Measurements from ENCODE around the gene PLD3.
"Not testable (repeated sequence)": the region's sequence is repeated elsewhere in the genome, so short reads cannot be mapped to it uniquely, and the experiment has no call there.

PLD3 gene

DNA sequence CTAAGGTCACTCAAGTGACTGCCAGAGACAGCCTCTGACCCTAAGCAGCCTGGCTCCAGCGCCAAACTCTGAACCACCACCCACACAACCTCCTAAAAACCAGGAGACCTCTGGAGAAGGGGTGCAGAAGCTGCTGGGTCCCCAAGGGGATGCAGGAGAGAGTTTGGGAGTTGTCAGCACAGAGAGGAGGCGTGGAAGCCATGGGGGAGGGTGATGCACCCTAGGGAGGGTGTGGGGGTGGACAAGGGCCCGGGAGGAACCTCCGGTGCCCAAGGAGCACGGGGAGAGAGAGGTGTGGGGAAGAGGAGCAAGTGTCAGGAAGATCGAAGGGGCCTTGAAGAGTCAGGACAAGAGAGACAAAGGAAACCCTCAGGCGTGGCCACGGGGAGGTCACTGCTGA is 43.6 kb downstream of the PLD3 start:
- no peak for DNase-seq

DNA sequence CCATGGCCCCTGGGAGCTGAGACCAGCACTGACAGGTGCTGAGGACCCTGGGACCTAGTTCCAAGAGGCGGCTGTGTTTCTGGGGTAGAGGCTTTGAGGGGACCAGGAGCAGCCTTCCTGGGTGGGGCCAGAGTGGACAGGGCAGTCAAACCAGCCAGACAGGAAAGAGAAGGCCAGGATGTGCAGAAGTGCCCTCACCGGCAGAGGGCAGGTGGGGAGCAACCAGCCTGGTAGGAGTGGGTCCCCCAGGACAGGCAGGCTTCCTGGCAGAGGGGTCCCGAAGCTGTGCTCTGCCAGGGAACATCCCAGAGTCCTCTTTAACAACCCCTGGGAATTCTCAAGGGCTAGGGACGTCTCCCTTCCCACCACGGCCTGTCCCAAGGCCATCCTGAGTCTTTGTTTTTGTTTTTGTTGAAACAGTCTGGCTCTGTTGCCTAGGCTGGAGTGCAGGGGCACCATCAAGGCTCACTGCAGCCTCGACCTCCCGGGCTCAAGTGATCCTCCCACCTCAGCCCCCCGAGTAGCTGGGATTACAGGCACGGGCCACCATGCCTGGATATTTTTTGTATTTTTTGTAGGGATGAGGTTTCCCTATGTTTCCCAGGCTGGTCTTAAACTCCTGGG is 44.5 kb downstream of the PLD3 start:
- no peak for DNase-seq

DNA sequence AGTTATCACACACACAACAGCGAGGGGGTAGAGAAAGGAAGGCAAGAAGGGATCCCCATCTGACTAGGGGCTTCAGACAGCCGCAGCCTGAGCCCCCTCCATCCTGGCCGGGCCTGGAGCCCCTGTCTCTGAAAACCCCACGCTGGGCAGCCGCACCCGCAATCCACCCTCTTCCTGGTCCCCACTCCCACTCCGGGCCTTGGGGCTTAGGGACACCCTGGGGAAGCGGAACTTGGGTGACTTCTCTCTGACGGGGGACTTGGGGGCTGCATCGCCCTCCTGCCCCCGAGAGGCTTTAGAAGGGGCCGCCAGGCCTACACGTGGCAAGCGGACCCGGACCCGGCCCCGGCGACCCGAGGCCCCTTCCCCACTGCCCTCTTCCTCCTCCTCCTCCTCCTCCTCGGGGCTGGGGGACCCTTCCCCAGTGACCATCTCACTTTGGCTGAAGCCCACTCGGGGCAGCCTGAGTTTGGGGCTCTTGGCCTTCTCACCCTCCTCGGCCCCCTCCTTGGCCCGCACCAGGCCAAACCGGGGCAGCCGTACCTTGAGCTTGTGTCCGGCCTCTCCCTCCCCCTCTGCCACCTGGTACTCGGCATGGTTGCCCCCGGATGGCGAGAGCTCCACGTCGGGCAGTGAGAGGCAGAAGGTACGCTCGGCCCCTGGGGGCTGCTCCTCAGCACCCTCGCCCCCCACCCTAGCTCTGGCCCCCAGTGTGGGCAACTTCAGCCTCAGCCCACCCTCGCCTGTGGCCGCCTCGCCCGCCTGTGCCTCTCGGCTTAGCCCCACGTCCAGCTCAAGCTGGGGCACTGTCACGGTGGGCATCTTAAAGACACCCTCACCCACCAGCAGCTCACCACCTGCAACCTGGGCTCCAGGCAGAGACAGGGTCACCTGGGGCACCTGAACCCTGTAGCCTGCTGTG is 45.7 kb downstream of the PLD3 start:
- no peak for DNase-seq

DNA sequence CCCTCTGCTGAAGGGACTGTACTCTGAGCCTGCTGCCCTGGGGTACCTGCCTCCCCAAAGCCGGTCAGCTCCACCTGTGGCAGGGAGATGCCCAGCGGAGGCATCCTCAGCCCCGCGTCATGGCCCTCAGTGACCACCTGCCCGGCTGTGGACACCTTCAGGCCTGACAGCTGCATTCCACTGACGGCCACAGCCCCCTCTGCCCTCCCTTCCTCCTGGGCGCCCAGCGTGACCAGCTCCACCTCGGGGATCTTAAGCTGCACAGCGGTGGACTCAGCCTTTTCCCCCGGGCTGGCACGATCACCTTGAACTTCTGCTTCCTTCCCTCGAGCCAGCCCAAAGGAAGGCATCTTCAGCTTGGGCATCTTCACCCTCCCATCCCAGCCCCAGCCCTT is 46.3 kb downstream of the PLD3 start:
- no peak for DNase-seq

DNA sequence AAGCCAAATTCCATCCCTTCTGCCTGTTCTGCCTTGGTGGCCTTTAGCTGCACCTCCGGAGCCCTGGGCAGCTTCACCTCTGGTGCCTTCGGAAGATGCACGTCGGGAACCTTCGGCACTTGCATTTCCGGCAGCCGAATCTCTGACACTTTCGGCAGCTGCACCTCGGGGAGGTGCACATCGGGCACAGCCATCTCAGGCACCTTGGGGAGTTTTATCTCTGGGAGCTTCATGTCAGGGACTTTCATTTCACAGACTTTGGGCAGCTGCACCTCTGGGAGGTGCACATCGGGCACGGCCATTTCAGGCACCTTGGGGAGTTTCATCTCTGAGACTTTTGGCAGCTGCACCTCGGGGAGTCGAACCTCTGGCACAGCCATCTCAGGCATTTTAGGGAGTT is 47.5 kb downstream of the PLD3 start:
- no peak for DNase-seq

DNA sequence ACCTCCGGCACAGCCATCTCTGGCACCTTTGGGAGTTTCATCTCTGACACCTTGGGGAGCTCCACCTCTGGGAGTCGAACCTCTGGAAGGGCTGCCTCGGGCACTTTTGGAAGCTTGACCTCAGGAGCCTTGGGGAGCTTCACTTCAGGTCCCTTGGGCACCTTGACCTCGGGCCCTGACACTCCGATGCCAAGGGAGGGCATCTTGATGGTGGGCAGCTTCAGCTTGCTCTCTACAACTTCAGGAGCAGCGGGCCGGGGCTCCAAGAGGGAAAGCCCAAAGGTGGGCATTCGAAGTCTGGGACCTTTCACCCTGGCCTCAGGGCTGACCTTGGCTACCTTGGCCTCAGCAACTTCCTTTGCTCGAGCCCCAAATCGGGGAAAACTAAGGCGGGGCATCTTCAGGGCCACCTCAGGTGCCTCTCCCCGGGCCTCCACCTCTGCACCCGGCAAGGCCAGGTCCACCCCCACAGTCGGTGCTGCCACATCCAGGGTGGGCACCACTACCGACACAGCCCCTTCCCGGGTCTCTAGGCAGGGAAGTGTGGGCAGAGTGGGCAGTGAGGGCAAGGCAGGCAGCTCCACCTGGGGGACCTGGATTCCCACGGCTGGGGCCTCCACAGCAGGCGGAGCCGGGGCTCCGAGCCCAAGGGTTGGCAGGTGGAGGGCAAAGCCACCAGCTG is 48.5 kb downstream of the PLD3 start:
- no peak for DNase-seq

DNA sequence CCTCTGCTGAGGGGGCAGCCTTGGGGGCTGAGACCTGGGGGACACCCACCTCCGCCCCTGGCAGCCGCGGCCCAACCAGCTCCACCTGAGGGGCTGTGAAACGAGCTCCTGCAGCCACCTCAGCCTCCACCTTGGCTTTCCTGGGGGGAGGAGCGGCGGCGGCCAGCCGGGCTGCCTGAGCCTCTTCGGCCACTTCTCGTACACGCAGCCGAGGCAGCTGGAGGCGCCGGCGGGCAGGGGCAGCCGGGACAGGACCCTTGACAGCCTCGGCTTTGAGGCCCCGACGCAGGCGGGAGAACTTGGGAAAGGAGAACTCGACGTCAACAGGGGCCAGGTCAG is 49.0 kb downstream of the PLD3 start:
- no peak for DNase-seq

DNA sequence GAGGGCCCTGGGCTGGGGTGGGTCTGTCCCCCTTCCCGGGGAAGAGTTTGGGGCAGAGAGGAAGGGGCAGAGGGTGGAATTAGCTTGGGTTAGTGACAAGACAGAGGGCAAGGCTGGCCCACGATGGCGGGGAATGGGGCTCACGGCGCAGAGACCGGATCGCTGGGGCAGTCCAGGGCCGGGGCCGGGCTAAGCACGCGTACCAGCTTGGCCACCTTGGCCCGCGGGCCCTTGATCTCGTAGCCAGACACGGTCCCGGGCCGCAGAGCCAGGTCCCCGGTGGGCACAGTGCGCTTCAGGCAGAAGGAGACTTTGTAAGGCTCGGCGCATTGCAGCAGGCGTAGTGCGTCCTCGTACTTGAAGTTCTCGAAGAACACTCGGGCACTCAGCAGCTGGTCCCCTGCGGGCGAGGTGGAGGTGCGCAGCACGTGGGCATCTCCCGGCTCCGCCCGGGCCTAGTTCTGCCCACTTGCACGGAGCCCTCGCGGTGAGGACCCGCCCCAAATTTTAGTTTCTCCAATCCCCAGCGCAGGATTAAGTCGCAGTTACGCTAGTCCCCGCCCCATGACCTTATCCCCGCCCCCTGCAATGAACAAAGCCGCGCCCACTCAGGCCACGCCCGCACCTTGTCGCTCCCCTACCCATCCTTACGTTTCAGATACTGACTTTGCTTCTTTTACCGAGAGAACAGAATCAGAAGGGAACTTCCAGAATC is 50.1 kb downstream of the PLD3 start:
- peak; percentile 83 for DNase-seq

DNA sequence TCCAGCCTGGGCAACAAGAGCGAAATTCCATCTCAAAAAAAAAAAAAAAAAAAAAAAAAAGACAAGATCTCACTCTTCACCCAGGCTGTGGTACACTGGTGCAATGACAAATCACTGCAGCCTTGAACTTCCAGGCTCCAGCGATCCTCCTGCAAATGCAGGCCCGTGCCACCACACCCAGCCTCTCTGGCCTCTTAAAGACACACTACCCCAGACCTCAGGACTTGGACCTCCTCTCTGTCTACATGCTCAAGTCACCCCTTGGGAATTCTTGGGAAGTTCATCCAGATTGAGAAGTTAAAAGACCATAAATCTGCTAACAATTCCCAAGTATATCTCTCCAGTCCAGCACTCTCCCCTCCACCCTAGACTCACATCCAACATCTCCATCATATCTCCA is 52.1 kb downstream of the PLD3 start:
- DNase-seq = no peak

DNA sequence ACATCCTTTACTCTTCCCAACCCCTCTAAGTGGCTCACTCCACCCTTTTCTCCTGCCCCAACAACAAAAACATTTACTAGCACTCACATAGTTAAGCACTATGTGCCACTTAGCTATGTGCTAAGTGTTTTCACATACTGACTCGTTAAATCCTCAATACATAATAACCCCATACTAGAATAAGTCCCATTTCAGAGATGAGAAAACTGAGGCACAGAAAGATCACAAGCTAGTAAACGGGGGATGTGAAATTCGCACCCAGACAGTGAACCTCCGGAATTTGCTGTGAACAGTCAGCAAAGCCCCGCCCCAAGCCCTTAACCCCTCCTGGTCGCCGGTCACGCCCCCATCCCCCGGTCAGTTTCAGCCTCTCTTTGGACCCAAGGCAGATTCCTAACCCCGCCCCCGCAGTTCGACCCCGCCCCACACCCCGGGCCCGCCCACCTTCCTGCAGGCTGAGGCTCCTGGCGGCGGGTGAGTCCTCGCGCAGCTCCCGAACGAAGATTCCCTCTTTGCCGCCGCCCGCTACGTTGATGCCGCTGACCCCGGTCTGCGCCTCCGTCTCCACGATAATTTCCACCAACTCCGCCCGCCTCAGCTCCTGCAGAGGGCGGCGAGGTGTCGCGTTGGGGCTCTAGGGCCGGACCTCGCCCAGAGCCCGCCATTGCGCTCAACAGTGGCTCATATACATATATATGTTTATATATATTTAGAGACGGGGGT is 54.9 kb downstream of the PLD3 start:
- DNase-seq = peak; percentile 88

DNA sequence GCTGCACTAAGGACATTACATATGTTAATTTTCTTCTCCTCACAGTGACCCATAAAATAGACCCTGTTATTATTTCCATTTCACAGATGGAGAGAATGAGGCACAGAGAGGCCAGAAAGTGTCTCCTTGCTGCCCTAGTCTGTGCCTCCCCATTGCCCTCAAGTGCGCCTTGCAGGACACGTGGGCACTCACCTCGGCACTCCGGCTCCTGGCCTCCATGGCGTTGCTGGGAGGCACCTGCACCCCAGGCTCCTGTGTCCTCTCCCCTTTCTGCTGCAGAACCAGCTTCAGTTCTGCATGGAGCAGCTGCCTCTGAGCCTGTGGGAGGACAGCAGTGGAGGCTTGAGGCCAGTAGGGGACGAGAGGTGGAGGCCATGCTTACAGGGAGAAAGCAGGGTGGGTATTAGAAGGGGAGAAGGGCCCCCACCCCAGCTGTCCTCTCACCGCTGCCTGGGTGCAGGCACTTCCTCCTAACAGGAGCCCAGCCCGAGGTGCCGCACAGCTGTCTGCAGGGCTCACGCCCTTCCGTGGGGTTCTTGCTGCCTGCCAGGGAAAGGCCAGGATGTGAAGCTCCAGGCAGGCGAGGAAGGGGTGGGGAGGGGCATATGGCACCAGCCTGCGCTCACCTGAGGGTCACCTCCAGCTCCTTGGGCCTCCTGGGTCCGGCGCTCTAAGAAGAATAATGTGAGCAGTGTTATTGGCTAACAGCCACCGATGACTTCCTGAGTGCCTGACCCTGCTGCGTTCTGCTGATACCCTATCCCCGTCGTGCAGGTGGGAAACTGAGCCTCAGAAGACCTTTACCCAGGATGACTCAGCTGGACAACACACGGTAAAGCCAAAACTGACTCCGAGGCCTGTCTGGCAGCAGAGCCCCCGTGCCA is 59.5 kb downstream of the PLD3 start:
- DNase-seq = no peak

DNA sequence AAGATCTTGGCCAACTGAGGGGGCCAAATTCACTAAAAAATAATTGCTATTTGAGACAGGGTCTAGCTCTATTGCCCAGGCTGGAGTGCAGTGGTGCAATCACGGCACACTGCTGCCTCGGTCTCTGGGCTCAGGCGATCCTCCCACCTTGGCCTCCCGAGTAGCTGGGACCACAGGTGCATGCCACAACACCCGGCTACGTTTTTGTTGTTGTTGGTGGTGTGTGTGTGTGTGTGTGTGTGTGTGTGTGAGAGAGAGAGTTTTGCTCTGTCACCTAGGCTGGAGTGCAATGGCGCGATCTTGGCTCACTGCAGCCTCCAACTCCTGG is 60.1 kb downstream of the PLD3 start:
- DNase-seq = not testable (repeated sequence)

DNA sequence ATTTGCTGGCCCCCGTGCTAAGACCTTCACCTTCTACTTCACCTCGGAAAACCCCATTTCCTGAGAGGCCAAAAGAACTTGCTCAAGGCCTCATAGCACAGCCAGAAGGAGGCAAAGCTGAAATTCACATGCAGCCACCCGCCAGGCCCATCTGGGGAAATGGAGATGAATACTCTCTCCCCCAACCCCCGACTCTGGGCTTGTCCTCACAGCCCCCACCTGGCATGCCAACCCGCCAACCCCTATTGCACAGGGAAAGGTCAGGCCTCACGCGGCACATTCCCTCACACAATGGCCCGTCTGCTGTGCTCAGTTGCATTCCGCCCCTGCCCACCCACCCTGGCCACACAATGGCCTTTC is 61.5 kb downstream of the PLD3 start:
- DNase-seq = no peak

DNA sequence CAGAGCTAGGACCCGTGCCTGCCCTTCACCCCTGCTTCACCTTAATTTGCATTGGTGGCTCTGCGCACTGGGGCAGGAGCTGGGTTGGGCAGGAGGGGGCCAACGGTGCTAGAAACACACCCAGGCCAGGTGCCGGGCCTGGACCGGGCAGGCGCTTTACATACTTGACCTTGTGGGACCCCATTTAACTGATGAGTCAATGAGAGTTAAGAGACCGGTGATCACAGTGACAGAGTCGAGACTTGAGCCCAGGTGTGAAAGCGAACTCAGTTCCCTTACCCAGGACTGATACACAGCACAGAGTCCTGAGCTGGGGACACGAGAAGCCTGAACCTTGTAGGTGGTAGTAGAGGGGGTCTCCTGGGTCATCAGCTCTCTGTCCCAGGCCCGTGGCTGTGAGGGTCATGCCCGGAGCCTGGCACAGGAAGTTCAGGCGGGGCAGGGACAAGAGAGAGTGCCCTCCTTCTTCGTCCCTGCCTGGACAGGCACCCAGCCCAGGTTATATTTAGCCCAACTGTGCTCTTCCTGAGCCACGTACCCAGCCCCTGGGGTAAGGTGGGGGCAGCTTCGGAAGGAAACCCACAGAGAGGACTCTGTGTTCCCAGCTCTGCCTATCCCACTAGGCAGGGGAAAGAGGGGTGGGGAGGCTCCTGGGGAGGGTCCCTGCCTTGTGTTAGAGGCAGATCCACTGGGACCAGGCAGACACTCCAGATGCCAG is 62.8 kb downstream of the PLD3 start:
- DNase-seq = no peak

DNA sequence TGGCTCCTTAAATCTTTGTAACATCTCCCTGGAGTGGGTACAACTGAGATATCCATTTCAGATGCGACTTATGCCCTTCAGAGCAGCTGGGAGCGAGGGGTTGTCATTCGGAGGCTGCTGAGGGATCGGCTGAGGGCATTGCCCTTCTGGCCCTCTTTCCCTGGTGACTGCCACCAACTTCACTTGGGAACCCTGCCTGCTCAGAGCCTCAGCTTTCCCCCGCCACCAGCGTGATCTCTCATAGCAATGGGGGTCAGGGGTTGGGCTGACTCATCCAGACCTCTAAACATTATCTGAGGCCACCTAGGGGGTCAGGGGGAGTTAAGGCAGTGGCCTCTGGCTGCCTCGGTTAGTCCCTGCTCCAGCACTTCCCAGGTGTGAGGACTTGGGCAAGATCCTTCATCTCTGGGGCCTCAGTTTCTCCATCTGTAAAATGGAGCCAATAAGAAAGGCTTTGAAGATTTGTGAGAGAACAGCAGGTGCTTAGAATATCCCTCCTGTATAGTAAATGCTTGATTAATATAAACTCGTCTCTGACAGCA is 63.5 kb downstream of the PLD3 start:
- no peak for DNase-seq

DNA sequence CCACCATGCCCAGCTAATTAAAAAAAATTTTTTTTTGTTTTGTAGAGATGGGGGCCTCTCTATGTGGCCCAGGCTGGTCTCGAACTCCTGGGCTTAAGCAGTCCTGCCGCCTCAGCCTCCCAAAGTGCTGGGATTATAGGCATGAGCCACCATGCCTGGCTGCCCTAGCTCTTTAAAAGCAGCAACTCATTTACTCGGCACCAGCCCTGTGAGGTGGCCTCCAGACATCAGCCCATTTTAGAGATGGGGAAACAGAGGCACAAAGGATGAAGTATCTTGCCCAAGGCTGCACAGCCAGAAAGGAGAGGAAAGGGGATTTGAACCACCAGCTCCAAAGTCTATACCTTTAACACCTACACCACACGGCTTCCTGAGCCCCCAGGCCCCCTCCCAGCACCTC is 64.4 kb downstream of the PLD3 start:
- DNase-seq = no peak

DNA sequence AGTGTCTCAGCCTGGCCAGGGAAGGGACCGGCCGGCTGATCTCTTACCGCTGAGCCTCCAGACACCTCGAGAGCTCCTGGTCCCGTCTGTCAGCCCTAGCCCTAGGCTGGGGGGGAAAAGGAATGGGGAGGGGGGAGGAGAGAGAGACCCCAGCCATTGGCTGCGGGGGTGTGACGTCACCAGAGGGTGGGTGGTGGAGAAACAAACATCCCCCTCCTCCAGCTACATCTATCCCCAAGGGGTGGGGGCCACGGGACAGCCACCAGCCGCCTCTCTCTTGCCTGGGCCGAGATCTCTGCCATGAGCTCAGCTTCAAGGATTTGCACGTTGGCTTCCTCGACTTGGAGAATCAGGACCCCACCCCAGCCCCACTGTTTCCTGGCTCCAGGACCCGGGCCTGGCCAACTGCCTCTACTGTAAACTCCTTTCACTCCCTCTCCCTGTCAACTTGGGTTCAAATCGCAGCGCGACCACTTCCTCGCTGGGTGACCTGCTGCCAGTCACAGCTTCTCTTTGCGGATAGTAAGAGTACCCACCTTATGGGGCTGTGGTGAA is 64.9 kb downstream of the PLD3 start, which contains the start of gene PRX:
PRX (minus strand) TSS at position 88 of the 555 bp plus-strand sequence. CDS start 5,446 bp downstream, outside the sequence.
- DNase-seq = no peak

DNA sequence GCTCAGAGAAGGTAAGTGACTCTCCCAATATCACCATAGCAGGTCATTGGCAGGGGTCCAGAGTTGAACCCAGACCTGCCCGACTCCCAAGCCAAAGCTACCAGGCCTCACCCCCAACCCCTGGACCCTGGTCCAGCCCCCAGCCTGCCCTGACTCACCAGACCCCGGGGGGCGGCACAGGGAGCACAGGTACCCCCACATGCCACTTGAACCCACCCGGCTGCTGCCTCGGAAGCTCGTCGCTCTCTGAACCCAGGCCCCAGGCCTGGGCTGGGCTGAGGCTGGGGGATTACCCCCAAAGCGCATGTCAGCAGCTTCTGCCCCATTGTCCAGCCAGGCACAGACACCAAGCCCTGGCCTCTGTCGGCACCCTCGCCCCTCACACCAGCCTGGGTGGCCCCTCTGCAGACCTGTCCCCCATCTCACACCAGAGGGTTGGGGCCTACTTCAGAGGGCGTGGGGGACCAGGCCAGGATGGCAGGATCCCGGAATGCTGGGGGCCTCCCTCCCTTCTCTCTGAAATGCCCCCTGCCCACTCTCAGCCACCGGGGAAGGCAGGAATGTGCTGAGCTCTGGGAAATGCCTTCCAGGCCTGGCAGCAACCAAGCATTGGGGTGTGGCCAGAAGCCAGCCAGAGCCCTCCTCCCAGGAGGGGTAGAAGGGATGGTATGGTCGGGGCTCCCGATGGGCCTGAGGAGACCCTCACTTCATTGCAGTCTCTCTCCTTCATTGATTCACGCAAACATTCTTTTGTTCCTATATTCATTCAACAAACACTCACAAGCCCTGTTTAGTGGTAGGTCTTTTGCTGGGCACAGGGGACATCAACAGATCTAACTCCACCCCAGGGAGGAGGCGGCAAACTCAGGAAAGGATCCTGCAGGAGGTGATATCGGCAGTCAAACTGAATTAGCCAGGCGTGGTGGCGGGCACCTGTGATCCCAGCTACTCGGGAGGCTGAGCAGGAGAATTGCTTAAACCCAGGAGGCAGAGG is 66.3 kb downstream of the PLD3 start:
- no peak for DNase-seq

DNA sequence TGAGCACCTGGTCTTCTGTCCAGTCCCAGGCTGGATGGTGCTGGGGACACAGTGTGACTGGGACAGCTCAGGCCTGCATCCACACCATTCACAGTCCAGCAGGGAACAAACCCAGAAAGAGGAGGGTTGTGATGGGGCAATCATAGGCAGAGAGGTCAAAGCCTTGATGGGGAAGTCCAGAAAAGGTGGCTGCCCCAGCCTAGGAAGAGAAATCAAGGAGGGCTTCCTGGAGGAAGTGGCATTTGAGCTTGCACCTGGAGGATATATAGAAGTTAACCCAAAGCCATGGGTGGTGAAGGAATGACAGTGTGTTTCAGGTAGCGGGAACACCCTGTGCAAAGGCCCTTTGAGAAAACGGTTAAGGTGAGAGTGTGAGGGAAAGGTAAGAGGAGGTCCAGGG is 67.3 kb downstream of the PLD3 start:
- DNase-seq = no peak

All from CD4-positive, alpha-beta T cell treated with Interleukin-4 for 1 hour (primary cell).